HepG2 (cell line): ENCODE measurements around the gene MUCL3. TPM values are rescaled to one million over a fixed set of nuclear protein-coding genes. Genes with fewer than 3 reads are reported as not detected.

ENCODE experiments used
- AFF4 ChIP-seq: sonication (generic); formaldehyde crosslinking; IDR thresholded peaks from 2 replicates; pipeline ENCODE4 v1.4.0; 2020; ENCODE audit warnings: missing genetic modification reagents
- AHR ChIP-seq: IDR thresholded peaks from 2 replicates; pipeline ENCODE4 v1.6.1; 2018; ENCODE audit warnings: missing genetic modification reagents, missing compliant biosample characterization
- GATAD1 ChIP-seq: IDR thresholded peaks from 2 replicates; pipeline ENCODE4 v1.6.1; 2016; ENCODE audit warnings: missing genetic modification reagents, missing compliant biosample characterization
- HIC2 ChIP-seq: sonication (generic); formaldehyde crosslinking; IDR thresholded peaks from 2 replicates; pipeline ENCODE4 v1.9.0; 2022; ENCODE audit warnings: low read depth, missing genetic modification reagents
- HNF4G ChIP-seq, 2 experiments: sonication (generic) in 1 of 2; formaldehyde crosslinking in 1 of 2; IDR thresholded peaks; 2 replicates each; pipeline versions ENCODE4 v1.4.0 to v1.6.1; 2011 to 2020; ENCODE audit warnings: borderline replicate concordance in 2 of 2, low read depth in 2 of 2, mild to moderate bottlenecking in 2 of 2, low read length in 1 of 2, missing genetic modification reagents in 1 of 2, moderate library complexity in 1 of 2
- NFATC3 ChIP-seq: sonication (generic); formaldehyde crosslinking; IDR thresholded peaks from 2 replicates; pipeline ENCODE4 v1.5.1; 2020; ENCODE audit warnings: mild to moderate bottlenecking, missing genetic modification reagents
- PITX1 ChIP-seq: sonication (generic); formaldehyde crosslinking; IDR thresholded peaks from 2 replicates; pipeline ENCODE4 v1.5.1; 2020; ENCODE audit warnings: mild to moderate bottlenecking, missing genetic modification reagents
- RBM22 ChIP-seq: fragments of 200-400 bp; formaldehyde crosslinking; optimal IDR thresholded peaks from 2 replicates; pipeline ENCODE3; 2017; ENCODE audit warnings: mild to moderate bottlenecking, low read length, moderate library complexity
- SMYD3 ChIP-seq: sonication (generic); formaldehyde crosslinking; IDR thresholded peaks from 2 replicates; pipeline ENCODE4 v1.8.1; 2023; ENCODE audit warnings: mild to moderate bottlenecking, missing genetic modification reagents
- SRSF9 ChIP-seq: fragments of 200-400 bp; formaldehyde crosslinking; IDR thresholded peaks from 2 replicates; pipeline ENCODE4 v1.6.1; 2018; ENCODE audit warnings: borderline replicate concordance, mild to moderate bottlenecking, low read depth, low read length; ENCODE audit not compliant: insufficient read depth, poor library complexity, severe bottlenecking
- XRCC5 ChIP-seq: fragments of 200-400 bp; formaldehyde crosslinking; optimal IDR thresholded peaks from 2 replicates; pipeline ENCODE3; 2017; ENCODE audit warnings: mild to moderate bottlenecking, low read length
- ZNF616 ChIP-seq: sonication (generic); formaldehyde crosslinking; IDR thresholded peaks from 2 replicates; pipeline ENCODE4 v1.5.0; 2020; ENCODE audit warnings: low read depth, mild to moderate bottlenecking, missing genetic modification reagents
- ZNF841 ChIP-seq: sonication (generic); formaldehyde crosslinking; IDR thresholded peaks from 2 replicates; pipeline ENCODE4 v1.8.1; 2023; ENCODE audit warnings: missing genetic modification reagents, borderline replicate concordance
- polyA plus RNA-seq, 8 experiments: library from polyadenylated mRNA; depleted of rRNA in 3 of 8; stranded (reverse) in 7 of 8; unstranded in 1 of 8; fragments of >200 nt; fragmentation: Illumina TruSeq in 4 of 8; extraction: Trizol in 4 of 8; gene quantifications; 2 replicates each; pipeline versions ENCODE4 v1.2.1 to v1.2.3, GENCODE V29; 2011 to 2016; ENCODE audit warnings: low read depth in 4 of 8, missing spikeins in 1 of 8, mixed read lengths in 1 of 8; ENCODE audit not compliant: insufficient read depth in 1 of 8
- total RNA-seq, 5 experiments: library from RNA; depleted of rRNA; stranded (reverse); fragments of >200 nt; fragmentation: Illumina TruSeq; extraction: Trizol; gene quantifications; 2 replicates each; pipeline ENCODE4 v1.2.3, GENCODE V29; 2016; ENCODE audit warnings: low read depth in 1 of 5
- TF ChIP-seq, protein P1 (sequence below), 2 experiments: sonication (generic) in 1 of 2; formaldehyde crosslinking in 1 of 2; IDR thresholded peaks; 2 replicates each; pipeline versions ENCODE4 v1.4.0 to v1.6.1; 2016 to 2020; ENCODE audit warnings: borderline replicate concordance in 1 of 2, low read depth in 1 of 2, mild to moderate bottlenecking in 1 of 2, missing genetic modification reagents in 1 of 2
- TF ChIP-seq, protein P2 (sequence below): sonication (generic); formaldehyde crosslinking; IDR thresholded peaks from 2 replicates; pipeline ENCODE4 v1.5.0; 2020; ENCODE audit warnings: mild to moderate bottlenecking, missing genetic modification reagents

MUCL3 gene
- total and polyA plus RNA-seq, 2 of the 13 experiments (the other 11 are each of a cell fraction or from before 2014, with no cell fraction given): not detected

GRCh38 chr6:30942338-30943060 is 1.7 kb downstream of the MUCL3 start (continued):
- TF ChIP-seq AFF4 (CRISPR knock-in tag): no peak
- no peak for TF ChIP-seq SMYD3
- peak; percentile 72 for TF ChIP-seq XRCC5
- TF ChIP-seq, protein P1, sequence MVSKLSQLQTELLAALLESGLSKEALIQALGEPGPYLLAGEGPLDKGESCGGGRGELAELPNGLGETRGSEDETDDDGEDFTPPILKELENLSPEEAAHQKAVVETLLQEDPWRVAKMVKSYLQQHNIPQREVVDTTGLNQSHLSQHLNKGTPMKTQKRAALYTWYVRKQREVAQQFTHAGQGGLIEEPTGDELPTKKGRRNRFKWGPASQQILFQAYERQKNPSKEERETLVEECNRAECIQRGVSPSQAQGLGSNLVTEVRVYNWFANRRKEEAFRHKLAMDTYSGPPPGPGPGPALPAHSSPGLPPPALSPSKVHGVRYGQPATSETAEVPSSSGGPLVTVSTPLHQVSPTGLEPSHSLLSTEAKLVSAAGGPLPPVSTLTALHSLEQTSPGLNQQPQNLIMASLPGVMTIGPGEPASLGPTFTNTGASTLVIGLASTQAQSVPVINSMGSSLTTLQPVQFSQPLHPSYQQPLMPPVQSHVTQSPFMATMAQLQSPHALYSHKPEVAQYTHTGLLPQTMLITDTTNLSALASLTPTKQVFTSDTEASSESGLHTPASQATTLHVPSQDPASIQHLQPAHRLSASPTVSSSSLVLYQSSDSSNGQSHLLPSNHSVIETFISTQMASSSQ (IDR thresholded peaks at IDR 0.05; ENCODE audit: low read depth): no peak
- TF ChIP-seq, protein P1 (CRISPR knock-in tag; IDR thresholded peaks at IDR 0.05; ENCODE audit: borderline replicate concordance): 0 out of 2 replicates have a peak, but pooled peaks have one; percentile 26
- no peak for TF ChIP-seq ZNF841 (CRISPR knock-in tag)
- TF ChIP-seq PITX1: peak; percentile 45; the same call in 1 of the 2 replicates
- no peak for TF ChIP-seq GATAD1 (CRISPR knock-in tag)
- TF ChIP-seq NFATC3 (CRISPR knock-in tag): no peak
- no peak for TF ChIP-seq SRSF9
- TF ChIP-seq, protein P2, sequence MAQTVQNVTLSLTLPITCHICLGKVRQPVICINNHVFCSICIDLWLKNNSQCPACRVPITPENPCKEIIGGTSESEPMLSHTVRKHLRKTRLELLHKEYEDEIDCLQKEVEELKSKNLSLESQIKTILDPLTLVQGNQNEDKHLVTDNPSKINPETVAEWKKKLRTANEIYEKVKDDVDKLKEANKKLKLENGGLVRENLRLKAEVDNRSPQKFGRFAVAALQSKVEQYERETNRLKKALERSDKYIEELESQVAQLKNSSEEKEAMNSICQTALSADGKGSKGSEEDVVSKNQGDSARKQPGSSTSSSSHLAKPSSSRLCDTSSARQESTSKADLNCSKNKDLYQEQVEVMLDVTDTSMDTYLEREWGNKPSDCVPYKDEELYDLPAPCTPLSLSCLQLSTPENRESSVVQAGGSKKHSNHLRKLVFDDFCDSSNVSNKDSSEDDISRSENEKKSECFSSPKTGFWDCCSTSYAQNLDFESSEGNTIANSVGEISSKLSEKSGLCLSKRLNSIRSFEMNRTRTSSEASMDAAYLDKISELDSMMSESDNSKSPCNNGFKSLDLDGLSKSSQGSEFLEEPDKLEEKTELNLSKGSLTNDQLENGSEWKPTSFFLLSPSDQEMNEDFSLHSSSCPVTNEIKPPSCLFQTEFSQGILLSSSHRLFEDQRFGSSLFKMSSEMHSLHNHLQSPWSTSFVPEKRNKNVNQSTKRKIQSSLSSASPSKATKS: no peak
- no peak for TF ChIP-seq HNF4G (IDR thresholded peaks at IDR 0.05; ENCODE audit: borderline replicate concordance, low read depth, low read length)
- no peak for TF ChIP-seq HNF4G (CRISPR knock-in tag; IDR thresholded peaks at IDR 0.05; ENCODE audit: borderline replicate concordance, low read depth)
- TF ChIP-seq AHR (CRISPR knock-in tag): no peak
- TF ChIP-seq HIC2 (CRISPR knock-in tag): no peak
- no peak for TF ChIP-seq RBM22
- no peak for TF ChIP-seq ZNF616
